Measurements from ENCODE around the gene PHOX2A. TPM values are rescaled to one million over a fixed set of nuclear protein-coding genes. Genes with fewer than 3 reads are reported as not detected.
"Not testable (repeated sequence)": the region's sequence is repeated elsewhere in the genome, so short reads cannot be mapped to it uniquely, and the experiment has no call there.

Gene PHOX2A
- not detected for total RNA-seq

DNA sequence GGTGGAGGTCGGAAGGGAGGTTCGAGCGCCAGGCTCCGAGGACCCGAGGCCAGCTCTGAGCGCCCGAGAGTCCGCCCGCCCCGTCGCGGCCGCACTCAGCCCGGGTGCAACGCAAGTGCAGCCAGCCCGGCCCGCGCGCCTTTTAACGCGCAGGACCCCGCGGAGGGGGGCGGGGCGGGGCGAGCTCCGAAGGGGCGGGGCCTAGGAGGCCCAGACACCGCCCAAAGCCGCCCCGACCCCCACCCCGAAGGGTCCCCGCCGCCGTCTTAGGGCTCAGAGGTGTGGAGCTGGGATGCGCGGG, at the start of gene PHOX2A:
PHOX2A (minus strand) TSS at position 117 of the 301 bp plus-strand sequence. CDS start 172 bp downstream, outside the sequence.
- TF ChIP-seq POLR2A (IDR thresholded peaks at IDR 0.05) = no peak
- TF ChIP-seq, protein P1, sequence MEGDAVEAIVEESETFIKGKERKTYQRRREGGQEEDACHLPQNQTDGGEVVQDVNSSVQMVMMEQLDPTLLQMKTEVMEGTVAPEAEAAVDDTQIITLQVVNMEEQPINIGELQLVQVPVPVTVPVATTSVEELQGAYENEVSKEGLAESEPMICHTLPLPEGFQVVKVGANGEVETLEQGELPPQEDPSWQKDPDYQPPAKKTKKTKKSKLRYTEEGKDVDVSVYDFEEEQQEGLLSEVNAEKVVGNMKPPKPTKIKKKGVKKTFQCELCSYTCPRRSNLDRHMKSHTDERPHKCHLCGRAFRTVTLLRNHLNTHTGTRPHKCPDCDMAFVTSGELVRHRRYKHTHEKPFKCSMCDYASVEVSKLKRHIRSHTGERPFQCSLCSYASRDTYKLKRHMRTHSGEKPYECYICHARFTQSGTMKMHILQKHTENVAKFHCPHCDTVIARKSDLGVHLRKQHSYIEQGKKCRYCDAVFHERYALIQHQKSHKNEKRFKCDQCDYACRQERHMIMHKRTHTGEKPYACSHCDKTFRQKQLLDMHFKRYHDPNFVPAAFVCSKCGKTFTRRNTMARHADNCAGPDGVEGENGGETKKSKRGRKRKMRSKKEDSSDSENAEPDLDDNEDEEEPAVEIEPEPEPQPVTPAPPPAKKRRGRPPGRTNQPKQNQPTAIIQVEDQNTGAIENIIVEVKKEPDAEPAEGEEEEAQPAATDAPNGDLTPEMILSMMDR (IDR thresholded peaks at IDR 0.05) = no peak
- Histone ChIP-seq H3K4me3 (no peak within 1 kb of the TSS), H3K27ac (no peak within 1 kb of the TSS), H3K4me1 (peaks cover 0 to 20% of the 10 kb centered on the region in 2 donors), H3K27me3 (peaks cover 23 to 50% of the 10 kb centered on the region in 2 donors), H3K9me3 (no peaks in the 10 kb centered on the region), H3K36me3 (no peaks in the 10 kb centered on the region)
- intact Hi-C loops (cut with DNase I; ENCODE audit: low total_unique reads) = no loop called here
- DNase-seq = no peak

DNA sequence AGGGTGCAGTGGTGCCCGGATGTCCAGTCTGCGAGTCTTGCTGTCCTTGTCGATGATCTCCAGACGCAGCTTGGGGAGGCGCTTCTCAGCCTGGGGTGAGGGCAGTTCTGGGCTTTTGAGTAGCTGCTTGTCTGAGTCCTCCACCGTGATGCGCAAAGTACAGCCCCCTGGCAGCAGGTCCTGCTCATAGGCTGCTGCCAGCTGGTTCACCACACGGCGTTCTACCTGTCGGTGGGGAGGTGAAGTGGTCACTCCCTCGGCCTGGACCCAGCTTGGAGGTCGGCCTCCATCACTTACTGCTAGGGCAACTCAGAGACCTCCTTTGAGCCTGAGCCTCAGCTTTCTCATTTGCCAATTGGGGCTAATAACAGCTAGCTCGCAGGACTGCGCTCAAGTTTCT, 49.4 kb upstream of the PHOX2A start:
- no peaks in the 10 kb centered on the region for H3K9me3 ChIP-seq
- TF ChIP-seq POLR2A (IDR thresholded peaks at IDR 0.05) = no peak
- no peaks in the 10 kb centered on the region for H3K4me1 ChIP-seq
- no peaks in the 10 kb centered on the region for H3K36me3 ChIP-seq
- H3K4me3 ChIP-seq = no peak overlapping the region
- no peaks in the 10 kb centered on the region for H3K27me3 ChIP-seq
- DNase-seq = no peak
- H3K27ac ChIP-seq = no peak overlapping the region
- intact Hi-C loops (cut with DNase I; ENCODE audit: low total_unique reads) = no loop called here

DNA sequence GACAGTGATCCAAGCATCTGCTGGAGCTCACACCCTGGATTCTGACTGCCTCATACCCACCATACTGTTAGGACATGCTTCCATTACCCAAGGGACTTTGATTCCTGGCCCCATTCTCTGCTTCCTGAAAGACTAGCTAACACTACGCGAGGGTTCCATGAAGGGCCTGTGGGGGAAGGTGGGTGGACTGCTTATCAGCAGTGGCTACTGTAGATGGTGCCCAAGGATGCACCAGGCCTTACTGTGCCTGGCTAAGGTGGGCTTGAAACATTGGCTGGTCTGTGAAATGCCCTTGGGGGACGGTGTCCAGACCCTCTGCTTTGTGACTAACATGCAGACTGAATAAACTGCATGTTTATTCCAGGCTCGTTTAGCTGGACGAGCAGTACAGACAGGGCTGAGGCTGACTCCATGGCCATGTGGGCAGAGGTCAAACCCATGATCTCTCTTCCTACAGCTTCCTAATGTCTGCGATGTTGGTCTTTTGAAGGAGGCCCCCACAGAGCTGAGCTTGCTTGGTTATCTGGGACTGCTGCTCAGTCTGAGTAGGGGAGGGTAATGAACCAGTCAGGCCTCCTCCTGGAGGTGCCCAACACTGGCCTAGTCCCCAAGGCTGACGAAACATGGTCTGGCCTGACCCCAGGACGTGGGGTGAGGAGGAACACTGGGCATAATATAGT, 48.3 kb upstream of the PHOX2A start:
- Histone ChIP-seq H3K4me1 (no peaks in the 10 kb centered on the region), H3K9me3 (no peaks in the 10 kb centered on the region), H3K36me3 (no peaks in the 10 kb centered on the region), H3K27ac (no peak overlapping the region), H3K4me3 (no peak overlapping the region), H3K27me3 (no peaks in the 10 kb centered on the region)
- intact Hi-C loops (cut with DNase I; ENCODE audit: low total_unique reads) = no loop called here
- no peak for DNase-seq
- no peak for TF ChIP-seq POLR2A (IDR thresholded peaks at IDR 0.05)
- TF ChIP-seq, protein P1 (IDR thresholded peaks at IDR 0.05) = no peak

DNA sequence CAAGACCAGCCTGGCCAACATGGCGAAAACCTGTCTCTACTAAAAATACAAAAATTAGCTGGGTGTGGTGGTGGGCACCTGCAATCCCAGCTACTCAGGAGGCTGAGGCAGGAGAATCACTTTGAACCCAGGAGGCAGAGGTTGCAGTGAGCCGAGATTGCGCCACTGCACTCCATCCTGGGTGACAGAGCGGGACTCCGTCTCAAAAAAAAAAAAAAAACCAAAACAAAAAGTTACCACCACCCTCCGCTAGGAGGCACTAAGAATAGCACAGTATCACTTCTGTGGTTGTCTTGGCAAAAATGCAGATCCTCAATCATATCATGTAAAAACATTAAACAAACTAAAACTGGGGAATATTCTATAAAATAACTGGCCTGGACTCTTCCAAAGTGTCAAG, 46.8 kb upstream of the PHOX2A start:
- intact Hi-C loops (cut with DNase I; ENCODE audit: low total_unique reads); H3K9me3 ChIP-seq; H3K4me1 ChIP-seq; H3K4me3 ChIP-seq; H3K36me3 ChIP-seq; H3K27me3 ChIP-seq; DNase-seq; H3K27ac ChIP-seq: not testable (repeated sequence)
- TF ChIP-seq, protein P1 (IDR thresholded peaks at IDR 0.05) = peak in 3 of 4 experiments; percentile 22 to 28 (median 25)

DNA sequence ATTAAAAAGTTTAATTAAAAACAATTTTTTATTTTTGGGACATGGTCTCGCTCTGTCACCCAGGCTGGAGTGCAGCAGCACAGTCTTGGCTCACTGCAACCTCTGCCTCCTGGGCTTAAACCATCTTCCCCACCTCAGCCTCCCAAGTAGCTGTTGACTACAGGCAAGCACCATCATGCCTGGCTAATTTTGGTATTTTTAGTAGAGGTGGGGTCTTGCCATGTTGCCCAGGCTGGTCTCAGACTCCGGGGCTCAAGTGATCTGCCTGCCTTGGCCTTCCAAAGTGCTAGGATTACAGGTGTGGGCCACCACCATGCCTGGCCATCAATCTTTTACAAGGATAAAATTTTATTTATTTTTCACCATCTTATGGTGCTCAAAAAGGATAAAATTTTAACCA, 43.3 kb upstream of the PHOX2A start:
- no peaks in the 10 kb centered on the region for H3K27me3 ChIP-seq
- H3K36me3 ChIP-seq = no peaks in the 10 kb centered on the region
- no peak overlapping the region for H3K4me3 ChIP-seq
- no peaks in the 10 kb centered on the region for H3K9me3 ChIP-seq
- no peak for TF ChIP-seq POLR2A (IDR thresholded peaks at IDR 0.05)
- TF ChIP-seq, protein P1 (IDR thresholded peaks at IDR 0.05) = no peak
- DNase-seq = no peak
- intact Hi-C loops (cut with DNase I; ENCODE audit: low total_unique reads) = no loop called here
- no peak overlapping the region for H3K27ac ChIP-seq
- H3K4me1 ChIP-seq = no peaks in the 10 kb centered on the region

DNA sequence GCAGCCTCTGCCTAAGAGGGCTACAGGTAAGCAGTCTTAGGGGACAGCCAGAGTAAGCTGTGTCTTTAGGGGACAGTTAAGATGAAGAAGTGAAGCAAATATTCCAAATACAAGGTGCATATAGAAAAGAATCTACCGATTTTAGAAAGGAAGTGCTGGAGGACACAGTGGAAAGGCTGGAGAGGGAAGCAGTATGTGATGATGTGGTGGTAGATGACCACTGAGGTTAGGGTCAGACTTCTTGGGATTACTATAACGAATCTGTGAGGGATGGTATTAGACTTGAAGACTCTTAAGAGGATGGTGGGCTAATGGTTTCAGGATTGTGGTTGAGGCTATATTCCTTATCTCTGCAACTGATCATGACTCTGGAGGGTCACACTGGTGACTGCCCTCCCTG, 40.0 kb upstream of the PHOX2A start:
- Histone ChIP-seq H3K4me3 (no peak overlapping the region), H3K9me3 (no peaks in the 10 kb centered on the region), H3K27ac (no peak overlapping the region), H3K27me3 (peaks cover 0 to 8% of the 10 kb centered on the region in 2 donors), H3K4me1 (no peaks in the 10 kb centered on the region), H3K36me3 (no peaks in the 10 kb centered on the region)
- DNase-seq = no peak
- intact Hi-C loops (cut with DNase I; ENCODE audit: low total_unique reads) = no loop called here
- TF ChIP-seq POLR2A (IDR thresholded peaks at IDR 0.05) = no peak
- TF ChIP-seq, protein P1 (IDR thresholded peaks at IDR 0.05) = no peak

Measured in uterus (tissue), 4 donors.